A549 treated with AZD2906 at 1 μM for 4 hours (cell line): ENCODE measurements around the gene SERPINA3. TPM values are rescaled to one million over a fixed set of nuclear protein-coding genes. Genes with fewer than 3 reads are reported as not detected.

Experiments used
- total RNA-seq: library from RNA; stranded (reverse); fragments of 200-300 nt; extraction: Qiagen RNA extraction; gene quantifications from 5 replicates; pipeline ENCODE4 v1.2.3, GENCODE V29; 2022

Gene SERPINA3
- total RNA-seq: 12.3 to 15.0 TPM (median 13.4 TPM) in 5 replicates

DNA sequence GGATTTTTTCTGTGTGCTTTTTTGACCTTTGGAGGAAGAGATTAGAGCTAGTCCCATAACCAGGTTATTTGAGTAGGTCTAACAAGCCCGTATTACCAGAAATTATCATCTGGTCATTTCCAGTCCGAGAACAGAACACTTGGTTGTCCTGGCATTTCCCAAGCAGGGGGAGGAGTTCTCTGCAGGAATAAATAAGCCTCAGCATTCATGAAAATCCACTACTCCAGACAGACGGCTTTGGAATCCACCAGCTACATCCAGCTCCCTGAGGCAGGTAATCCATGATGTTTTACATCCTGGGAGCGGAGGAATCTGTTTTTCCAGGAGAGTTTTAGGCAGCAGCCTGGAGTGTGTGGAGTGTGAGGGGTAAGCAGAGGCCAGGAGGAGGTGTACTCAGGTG is at the start of gene SERPINA3:
Gene SERPINA3 (plus strand): TSS at position 218 of the 400 bp plus-strand sequence. CDS start 2,051 bp downstream, outside the sequence.

DNA sequence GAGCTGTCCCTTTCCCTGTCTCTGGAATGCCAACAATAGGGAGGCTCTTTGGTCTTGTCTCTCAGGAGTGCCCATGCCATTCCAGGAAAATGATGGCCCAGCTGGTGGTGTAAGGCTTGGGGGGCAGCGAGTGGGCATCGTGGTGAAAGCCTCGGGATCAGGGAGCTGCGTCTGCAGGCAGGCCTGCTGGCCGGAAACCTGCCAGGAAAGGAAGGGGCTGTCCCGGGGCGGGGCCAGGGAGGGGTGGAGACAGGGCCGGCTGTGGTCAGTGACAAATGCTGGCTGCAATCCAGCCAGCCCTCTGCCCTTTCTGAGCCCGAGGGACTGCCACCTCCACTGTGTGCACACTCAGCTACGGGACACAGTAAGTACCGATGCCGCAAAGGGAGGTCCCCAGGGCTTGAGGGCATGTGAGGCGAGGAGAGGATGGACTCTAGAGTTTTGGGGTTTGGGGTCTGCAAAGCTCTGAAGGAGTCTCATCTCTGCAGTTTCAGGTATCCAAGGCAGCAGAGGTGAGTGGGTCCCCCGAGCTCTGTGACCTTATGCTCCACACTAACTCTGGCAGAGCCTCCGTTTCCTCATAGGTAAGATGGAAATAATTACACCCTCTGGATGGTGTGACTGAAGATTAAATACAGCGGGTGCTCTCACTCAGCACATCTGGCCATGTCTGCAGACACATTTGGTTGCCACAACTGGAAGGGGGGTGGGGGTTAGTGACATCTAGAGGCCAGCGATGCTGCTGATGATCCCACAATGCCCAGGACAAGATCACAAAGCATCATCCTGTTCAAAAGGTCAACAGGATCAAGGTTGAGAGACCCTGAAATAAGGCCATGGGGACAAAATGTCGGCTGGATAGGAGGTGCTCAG is 30.8 kb upstream of the SERPINA3 start, which contains the start of gene SERPINA5:
Gene SERPINA5 (plus strand): TSS at position 300 of the 873 bp plus-strand sequence. CDS start 5,937 bp downstream, outside the sequence.

Other genes starting within 250 kb of the SERPINA3 start
- 0.08 TPM in 1 of 5 replicates, not detected in the others for gene SERPINA2, start 245.7 kb upstream of the SERPINA3 start, total RNA-seq
- 1.1 to 3.0 TPM (median 2.4 TPM) in 5 replicates for gene SERPINA1, start 223.8 kb upstream of the SERPINA3 start, total RNA-seq
- gene SERPINA11, start 159.6 kb upstream of the SERPINA3 start, total RNA-seq: not detected in 5 replicates
- gene SERPINA9, start 136.2 kb upstream of the SERPINA3 start, total RNA-seq: 0.07 to 0.09 TPM in 2 of 5 replicates, not detected in the others
- 0.08 TPM in 1 of 5 replicates, not detected in the others for gene SERPINA12, start 102.9 kb upstream of the SERPINA3 start, total RNA-seq
- 0.03 to 0.09 TPM (median 0.05 TPM) in 4 of 5 replicates, not detected in the other for gene SERPINA4, start 50.9 kb upstream of the SERPINA3 start, total RNA-seq
- gene SERPINA5, start 31.0 kb upstream of the SERPINA3 start, total RNA-seq: 0.11 to 0.21 TPM (median 0.18 TPM) in 5 replicates
- gene GSC, start 157.7 kb downstream of the SERPINA3 start, total RNA-seq: 0.29 to 0.49 TPM (median 0.33 TPM) in 5 replicates